KBM-7 (cell line): Measurements from ENCODE around the gene SLC29A3.

Source experiments
- DNase-seq: peaks from one replicate; pipeline ENCODE4 v3.0.0-alpha.2; 2015
- in situ Hi-C: fragments of 300-500 bp; cut with MboI; formaldehyde crosslinking; loops from 2 replicates; pipeline ENCODE4 v1.14.3; 2020; ENCODE audit warnings: low sequenced_read_pairs, low pct_unique_long_range_greater_than_20kb, mixed read lengths

Gene SLC29A3

DNA sequence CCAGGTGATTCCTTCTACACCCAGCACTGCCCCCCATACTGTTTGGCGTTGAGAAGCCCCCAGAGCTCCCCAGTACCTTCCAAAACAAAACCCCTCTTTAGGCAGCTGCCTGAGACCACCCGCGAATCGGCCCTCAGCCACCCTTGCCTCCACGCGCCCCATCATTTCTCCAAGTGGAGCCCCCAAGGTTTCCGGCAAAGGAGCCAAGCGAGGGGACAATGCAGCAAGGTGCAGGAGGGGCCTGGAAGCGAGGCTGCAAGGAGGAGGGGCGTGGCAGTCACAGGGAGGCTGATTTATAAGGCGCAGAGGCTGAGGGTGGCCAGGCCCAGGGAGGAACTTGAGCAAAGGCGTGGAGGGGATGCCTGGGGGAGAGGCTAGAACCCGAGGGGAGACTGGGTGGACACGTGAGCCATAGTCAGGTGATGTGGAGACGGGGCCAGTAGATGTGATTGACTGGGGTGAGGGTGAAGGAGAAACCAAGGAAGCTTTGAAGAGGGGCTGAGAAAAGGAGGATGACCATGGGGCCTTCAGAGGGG lies 16.2 kb downstream of the SLC29A3 start:
- in situ Hi-C loops, result loop anchor here (25.0 kb wide), 1 partner anchor 1002 kb away; no protein-coding TSS in a partner anchor
- no peak for DNase-seq

DNA sequence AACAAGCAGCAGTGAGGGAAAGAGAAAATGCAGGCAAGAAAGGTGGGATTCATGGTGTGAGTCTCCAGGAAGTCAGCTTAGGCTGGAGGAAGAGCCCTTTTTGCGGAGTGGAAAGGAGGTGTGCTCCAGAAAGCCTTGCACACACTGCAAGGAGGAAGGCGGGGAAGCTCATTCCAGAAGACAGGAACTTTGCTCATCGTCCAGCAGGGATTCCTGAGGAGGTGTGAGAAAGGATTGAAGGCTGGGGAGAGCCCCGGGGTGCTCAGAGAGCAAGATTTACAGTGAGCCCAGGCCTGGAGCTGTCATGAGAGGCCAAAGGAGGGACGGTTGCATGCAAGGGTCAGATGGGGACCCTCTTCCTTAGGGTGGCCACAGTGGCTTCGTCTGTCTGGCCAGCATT lies 17.6 kb downstream of the SLC29A3 start:
- in situ Hi-C loops, result loop anchor here (25.0 kb wide), 1 partner anchor 1001 kb away; no protein-coding TSS in a partner anchor
- no peak for DNase-seq

DNA sequence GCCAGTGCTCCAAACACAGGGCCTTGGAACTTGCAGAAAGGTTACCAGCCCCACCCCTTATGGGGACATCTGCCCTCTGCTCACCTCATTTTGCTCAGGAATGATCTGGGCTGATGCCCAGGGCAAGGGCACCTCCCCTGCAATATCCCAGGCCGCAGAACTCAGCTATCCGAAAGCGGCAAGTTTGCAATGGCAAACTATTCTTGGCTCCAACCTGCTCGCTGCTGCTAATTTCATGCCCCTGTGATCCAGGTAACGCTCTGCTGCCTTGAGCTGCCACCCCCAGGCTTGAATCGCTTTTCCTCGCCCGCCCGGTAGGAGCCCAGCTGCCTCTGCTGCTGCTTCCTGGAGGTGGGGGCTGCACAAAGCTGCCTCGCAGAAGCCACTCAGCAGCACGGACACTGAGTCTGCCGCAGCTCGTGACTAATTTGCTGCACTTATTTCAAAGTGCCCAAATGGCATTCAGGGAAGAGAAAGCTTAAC lies 18.2 kb downstream of the SLC29A3 start:
- DNase-seq, result no peak
- in situ Hi-C loops, result loop anchor here (25.0 kb wide), 1 partner anchor 1000 kb away; no protein-coding TSS in a partner anchor

DNA sequence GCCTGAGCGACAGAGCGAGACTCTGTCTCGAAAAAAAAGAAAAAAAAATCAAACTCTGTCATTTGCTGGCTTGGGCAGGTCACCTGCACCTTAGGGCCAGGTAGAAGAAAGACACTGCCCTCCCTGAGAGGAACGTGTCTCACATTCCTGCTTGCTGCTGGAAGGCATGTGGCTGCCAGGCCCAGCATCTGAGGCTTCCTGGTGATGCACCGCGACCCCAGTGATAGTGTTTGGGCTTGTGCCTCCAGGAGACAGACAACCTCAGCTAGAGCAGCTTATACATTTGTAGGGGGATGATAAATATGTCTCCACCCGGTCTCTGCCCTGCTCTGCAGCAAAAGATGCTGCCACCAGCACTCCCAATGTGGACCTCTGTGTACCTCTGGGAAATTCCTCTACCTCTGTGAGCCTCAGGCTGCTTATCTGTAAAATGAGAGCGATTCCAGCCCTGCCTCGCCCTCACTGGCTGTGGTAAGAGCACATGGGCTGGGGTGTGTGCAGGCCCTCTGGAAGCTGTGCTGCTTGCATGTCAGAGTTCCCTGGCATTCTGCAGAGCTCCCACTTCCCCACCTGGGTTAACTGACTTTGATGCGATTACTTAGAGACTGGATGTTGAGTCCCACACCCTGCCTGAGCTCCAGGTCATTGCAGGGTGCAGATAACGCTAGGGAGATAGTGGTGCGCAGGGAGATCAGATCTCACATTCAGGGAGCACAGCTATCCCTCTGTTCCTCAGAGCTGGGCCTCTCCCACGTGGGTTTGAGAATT lies 19.9 kb downstream of the SLC29A3 start:
- no peak for DNase-seq
- in situ Hi-C loops, result loop anchor here (25.0 kb wide), 1 partner anchor 998 kb away; no protein-coding TSS in a partner anchor

DNA sequence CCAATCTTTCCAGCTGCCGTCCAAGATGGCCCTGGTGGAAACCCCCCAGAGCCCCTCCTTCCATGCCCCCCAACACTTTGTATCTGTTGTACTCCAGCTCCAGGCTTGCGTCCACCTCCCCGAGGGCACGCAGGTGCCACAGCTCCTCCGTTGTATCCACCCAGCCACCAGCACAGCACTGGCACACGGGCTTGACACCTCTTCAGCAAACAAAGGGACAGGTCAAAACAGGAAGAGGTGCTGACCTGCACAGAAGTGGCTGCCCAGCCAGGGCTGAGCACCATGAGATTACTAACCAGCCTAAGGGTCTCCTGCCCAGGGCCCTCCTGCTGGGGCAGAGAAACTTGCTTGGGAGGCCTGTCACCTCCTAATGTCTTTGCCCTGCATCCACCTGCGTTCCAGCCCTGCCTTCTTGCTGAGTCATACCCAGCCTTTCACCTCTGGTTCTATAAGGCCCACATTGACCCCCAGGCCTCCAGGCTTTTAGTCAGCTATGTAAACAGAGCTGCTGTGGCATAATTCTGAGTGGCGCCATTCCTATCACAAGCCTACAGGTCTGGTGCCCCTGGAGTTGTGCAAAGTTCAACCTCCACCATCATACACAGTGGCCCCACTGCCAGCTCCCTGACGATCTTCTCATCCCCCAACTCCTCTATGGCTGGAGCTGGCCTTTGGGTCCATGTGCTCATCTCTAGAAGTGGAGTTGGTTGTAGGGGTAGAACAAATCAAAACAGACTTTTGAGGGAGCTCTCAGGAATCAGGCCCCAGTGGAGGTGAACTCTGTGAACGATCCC lies 20.9 kb downstream of the SLC29A3 start:
- in situ Hi-C loops, result loop anchor here (25.0 kb wide), 1 partner anchor 997 kb away; no protein-coding TSS in a partner anchor
- DNase-seq, result no peak

DNA sequence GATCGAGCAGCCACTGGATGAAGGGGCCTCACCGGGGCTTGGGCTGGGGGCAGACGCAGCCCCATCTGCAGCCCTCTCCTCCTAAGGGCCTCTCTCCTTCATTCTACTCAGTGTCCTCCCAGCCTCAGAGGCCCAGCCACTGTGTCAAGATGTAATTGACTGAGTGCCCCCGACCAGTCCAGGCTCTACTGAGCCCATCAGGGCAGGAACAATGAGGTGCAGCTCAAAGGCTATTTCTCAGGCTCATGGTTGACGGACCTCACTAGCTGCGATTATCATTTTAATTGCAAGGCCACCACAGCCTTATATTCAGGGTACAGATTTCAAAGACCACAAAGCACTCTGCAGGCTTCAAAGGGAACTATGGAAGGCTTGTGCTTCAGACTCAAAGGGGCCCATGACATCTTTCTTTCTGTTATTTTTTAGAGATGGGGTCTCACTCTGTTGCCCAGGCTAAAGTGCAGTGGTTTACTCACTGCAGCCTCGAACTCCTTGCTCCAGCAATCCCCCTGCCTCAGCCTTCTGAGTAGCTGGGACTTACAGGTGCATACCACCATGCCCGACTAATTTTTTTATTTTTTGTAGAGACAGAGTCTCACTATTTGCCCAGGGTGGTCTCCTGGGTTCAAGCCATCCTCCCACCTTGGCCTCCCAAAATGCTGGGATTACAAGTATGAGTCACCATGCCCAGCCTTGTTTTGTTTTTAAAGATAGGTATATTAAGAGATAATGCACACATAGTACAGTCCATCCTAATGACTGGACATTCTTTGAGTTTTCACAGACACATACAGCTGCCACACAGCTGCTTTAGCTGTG lies 23.7 kb downstream of the SLC29A3 start:
- in situ Hi-C loops, result loop anchor here (25.0 kb wide), 1 partner anchor 995 kb away; no protein-coding TSS in a partner anchor
- DNase-seq, result no peak

DNA sequence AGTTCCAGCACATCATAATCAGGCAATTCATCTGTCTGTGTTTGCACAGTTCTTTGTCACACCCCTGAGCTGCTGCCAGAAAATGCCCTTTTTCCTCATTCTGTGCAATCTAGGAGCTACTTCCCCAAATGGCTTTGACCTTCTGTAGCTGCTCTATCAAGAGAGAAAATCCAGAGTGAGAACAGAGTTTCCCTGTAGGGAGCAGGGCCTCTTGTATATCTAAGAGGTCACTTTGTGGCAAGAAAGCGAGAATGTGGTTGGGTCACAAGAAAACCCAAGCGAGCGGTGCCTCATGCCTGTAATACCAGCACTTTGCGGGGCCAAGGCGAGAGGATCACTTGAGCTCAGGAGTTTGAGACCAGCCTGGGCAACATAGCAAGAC lies 24.3 kb downstream of the SLC29A3 start:
- DNase-seq, result peak; percentile 52

DNA sequence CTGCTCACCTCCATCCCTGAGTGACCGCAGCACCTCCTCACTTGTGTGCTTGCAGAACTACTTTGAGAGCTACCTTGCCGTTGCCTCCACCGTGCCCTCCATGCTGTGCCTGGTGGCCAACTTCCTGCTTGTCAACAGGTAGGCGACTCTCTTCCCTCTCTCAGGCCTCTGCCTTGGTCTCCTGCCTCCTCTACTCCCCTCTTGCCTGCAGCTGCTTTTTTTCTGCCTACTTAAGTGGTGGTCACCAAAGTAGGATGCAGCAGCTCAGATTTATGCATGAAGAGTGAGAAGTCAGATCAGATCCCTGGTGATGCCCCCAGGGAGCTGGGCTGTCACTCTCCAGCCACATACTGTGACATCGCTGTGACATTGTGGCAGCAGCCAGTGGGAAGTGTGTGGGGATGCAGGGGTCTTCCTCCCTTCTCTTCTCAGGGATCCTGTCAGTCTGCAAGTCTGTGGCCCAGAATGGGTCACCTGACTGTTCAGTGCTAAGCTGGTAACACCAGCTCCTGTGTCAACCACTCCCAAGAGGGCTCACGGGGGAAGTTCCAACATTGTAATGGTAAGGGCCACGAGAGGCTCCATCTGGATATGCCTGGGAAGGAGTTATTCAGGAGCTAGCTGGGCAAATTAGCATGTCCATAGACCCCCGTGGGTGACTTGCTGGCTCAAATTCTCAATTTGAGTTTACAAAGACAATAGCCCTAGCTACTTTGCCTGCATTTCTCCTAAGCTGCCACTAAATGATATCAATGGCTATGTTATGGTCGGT lies 25.3 kb downstream of the SLC29A3 start:
- DNase-seq, result no peak
- in situ Hi-C loops, result loop anchor here (25.0 kb wide), 1 partner anchor 993 kb away; no protein-coding TSS in a partner anchor

More for the DNA sequence above, 24.3 kb downstream of the SLC29A3 start:
- in situ Hi-C loops, result loop anchor here (25.0 kb wide), 1 partner anchor 994 kb away; no protein-coding TSS in a partner anchor

DNA sequence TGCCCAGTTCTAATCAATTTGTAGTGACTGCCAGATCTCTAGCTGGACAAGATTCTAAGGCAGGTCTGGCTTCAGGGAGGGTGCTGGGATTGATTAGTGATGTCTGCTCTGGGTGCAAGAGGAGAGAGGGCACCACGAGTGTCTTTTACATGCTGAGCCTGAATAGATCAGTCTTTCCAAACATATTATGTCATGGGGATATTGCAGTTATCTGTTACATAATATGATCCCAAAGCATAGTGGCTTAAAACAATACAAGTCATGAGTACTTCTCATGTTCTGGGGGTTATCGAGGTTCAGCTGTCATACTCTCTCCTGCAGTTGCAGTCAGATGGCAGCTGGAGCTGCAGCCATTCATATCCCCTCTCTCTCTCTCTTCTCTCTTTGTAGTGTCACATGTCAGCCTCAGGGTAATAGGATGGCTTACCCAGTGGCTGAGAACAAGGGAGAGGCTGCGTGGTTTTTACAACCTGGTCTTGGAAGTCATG lies 26.0 kb downstream of the SLC29A3 start:
- DNase-seq, result no peak
- in situ Hi-C loops, result loop anchor here (25.0 kb wide), 1 partner anchor 992 kb away; no protein-coding TSS in a partner anchor

DNA sequence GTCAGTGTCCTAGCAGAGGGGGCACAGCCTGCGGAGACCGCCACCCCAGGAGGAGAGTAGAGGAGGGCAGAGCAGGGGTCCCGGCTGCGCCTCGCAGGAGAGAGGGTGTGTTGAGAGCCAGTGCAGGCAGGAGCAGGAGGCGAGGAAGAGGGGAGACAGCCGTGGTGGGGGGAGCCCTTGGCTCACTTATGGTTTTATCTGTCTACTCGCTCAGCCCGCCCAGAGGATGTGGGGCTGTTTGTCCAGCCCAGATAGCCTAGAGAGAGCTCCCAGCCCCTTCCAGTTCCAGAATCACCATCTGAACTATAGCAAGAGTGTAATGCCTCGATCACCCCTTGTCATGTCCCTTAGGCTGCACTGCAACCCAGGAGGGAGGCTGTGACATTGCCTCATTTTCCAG lies 26.6 kb downstream of the SLC29A3 start:
- DNase-seq, result no peak
- in situ Hi-C loops, result loop anchor here (25.0 kb wide), 1 partner anchor 992 kb away; no protein-coding TSS in a partner anchor

DNA sequence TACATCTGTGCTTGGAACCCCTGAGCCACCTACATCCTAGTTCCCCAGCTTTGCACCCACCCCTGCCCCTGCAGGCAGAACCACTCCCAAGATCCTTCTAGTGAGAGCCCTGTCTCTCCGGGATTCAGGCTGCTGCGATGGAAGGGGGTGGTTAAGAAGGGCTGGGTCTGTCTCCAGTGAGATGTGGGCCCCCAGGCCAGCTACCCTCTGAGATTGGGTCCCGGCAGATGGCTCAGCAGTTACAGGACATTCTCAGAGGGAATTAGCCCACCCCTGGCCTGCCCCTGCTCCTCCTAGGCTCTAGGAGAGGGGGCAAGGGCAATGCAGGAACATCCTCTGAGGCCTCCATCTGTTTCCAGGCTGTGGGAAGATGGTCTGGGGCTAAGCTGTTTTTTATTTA lies 27.7 kb downstream of the SLC29A3 start:
- no peak for DNase-seq
- in situ Hi-C loops, result loop anchor here (25.0 kb wide), 1 partner anchor 991 kb away; no protein-coding TSS in a partner anchor

DNA sequence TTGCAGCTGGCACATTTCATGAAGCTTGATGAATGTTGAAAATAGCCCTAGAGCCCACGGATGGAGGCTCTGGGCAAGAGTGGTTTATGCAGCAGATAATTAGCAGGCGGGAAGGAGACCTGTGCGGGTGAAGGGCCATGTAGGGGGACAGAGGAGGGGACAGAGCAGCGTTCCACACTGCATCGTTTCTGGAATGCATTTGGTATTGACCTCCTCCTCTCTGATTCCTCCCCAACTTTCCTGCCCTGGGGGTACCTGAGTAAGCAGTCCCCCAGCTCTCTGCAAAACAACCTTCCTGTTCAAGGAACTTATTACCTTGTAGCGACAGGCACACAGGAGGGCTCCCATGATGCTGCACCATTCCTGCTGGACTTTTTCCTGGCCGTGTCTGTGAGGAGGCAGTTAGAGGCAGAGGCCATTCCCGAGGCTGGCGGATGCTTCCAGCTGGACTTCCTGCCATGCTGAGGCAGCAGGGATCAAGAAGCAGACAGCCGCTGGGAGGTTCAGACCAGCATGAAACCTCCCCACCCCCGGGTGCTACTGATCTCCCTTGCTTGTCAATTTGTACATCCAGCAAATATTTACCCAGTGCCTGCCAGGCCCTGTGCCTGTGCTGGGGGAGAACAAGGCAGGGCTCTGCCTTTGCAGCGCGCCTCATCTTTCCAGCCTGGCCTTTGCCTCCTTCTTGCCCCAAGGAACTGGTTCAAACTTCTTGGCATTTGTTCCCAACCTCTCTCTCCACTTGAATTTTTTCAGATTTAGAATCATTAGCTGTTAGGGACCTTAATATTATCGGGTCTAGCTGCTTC lies 28.7 kb downstream of the SLC29A3 start:
- in situ Hi-C loops, result loop anchor here (25.0 kb wide), 1 partner anchor 990 kb away; no protein-coding TSS in a partner anchor
- no peak for DNase-seq

DNA sequence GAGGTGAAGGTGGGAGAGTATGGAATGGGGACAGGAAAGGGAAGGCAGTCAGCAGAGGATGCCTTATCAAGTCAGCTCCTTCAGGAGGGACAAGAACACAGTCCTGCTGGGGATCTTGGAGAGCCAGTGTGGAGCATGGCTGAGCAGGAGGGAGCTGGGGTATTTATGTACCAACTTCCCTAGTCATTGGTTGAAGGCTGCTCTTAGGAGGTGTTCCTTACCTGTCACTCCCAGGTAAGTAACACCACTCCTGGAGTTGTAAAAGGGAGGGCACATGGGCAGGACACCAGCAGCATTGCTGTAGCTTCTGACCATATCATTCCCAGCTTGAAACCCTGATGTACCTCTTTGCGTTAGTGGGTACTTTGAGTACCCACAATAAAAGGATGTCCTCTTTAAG lies 29.8 kb downstream of the SLC29A3 start:
- no peak for DNase-seq
- in situ Hi-C loops, result loop anchor here (25.0 kb wide), 1 partner anchor 988 kb away; no protein-coding TSS in a partner anchor

DNA sequence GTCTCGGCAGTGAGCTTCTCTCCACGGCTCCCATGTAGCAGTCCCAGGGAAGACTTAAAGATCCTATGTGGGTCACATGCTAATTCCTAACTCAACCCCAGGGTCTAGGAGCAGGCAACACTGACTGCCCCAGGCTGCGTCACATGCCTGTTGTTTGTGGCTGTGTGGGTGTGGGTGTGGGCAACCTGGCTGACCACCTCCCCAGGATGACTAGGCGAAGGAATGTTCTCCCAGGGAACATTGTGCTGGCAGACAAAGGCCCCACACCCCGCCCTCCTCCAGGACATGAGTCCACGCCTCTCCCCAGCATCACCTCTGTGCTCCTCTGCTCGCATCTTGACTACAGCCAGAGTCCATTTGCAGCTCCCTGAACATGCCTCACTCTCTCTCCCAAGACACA lies 30.3 kb downstream of the SLC29A3 start:
- in situ Hi-C loops, result loop anchor here (25.0 kb wide), 1 partner anchor 988 kb away; no protein-coding TSS in a partner anchor
- no peak for DNase-seq

DNA sequence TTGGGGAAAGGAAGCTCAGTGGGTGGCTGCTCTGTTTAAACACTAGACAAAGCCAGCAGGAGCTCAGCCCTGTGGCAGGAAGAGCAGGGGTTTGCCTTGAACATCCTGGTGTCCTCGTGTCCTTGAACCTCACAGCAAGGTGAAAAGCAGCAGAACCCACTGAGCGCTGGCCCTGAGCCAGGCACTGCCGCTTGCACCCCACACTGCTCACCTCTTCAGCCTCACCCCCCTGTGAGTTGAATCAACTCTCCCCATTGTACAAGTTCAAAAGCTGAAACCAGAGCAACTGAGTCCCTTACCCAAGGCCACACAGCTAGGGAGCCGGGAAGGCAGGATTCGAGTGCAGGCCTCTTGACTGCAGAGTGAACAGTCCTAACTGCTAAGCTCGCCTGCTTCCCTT lies 32.0 kb downstream of the SLC29A3 start:
- in situ Hi-C loops, result no loop called here
- no peak for DNase-seq

DNA sequence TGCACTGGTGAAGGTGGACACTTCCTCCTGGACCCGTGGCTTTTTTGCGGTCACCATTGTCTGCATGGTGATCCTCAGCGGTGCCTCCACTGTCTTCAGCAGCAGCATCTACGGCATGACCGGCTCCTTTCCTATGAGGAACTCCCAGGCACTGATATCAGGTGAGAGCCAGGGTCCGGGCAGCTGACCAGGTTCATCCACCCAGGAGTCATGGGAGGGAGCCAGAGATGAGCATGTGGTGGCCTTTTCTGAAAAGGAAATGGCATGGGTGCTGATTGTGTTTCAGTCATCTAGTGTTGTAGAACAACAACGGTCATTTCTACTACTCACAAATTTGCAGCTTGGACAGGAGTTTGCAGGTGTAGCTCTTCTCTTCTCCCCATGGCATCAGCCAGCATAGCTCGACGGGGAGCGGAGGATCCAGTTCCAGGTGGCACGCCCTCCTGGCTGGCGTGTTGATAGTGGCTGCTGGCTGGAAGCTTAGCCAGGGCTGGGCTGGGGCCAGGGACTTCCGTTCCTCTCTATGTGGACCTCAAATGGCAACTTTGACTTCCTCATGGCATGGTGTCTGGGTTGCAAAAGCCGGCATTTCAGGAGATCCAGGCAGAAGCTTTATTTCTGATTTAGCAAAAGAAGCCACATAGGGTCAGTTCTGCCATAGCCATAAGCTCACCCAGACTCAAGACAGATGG lies 32.7 kb downstream of the SLC29A3 start:
- in situ Hi-C loops, result no loop called here
- no peak for DNase-seq
